Measurements from ENCODE around the gene DDI2.

The DDI2 gene

DNA sequence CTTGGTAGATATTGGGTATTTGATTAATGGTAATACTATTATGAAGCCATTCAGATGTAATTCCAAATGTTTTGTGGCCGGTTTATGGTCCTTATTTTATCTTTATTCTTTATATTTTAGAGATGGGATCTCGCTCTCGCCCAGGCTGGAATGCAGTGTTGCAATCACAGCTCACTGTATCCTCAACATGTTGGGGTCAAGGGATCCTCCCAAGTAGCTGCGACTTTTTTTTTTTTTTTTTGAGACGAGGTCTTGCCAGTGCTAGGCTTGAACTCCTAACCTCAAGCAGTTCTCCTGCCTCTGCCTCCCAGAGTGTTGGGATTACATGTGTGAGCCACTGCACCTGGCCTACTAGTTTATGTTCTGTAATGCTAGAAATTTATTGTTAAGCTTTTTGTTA, 4.7 kb downstream of the DDI2 start:
- DNase-seq: no peak
- no peak overlapping the region for H3K4me3 ChIP-seq (ENCODE audit: low read depth, low read length)
- no peaks in the 10 kb centered on the region for H3K27me3 ChIP-seq (replicated peaks)
- in situ Hi-C loops (cut with HindIII; ENCODE audit: low pct_ligation_motif_present, low sequenced_read_pairs): no loop called here
- H3K36me3 ChIP-seq (replicated peaks): peaks cover 6% of the 10 kb centered on the region
- H3K27ac ChIP-seq: no peak overlapping the region
- TF ChIP-seq, protein P1, sequence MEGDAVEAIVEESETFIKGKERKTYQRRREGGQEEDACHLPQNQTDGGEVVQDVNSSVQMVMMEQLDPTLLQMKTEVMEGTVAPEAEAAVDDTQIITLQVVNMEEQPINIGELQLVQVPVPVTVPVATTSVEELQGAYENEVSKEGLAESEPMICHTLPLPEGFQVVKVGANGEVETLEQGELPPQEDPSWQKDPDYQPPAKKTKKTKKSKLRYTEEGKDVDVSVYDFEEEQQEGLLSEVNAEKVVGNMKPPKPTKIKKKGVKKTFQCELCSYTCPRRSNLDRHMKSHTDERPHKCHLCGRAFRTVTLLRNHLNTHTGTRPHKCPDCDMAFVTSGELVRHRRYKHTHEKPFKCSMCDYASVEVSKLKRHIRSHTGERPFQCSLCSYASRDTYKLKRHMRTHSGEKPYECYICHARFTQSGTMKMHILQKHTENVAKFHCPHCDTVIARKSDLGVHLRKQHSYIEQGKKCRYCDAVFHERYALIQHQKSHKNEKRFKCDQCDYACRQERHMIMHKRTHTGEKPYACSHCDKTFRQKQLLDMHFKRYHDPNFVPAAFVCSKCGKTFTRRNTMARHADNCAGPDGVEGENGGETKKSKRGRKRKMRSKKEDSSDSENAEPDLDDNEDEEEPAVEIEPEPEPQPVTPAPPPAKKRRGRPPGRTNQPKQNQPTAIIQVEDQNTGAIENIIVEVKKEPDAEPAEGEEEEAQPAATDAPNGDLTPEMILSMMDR (IDR thresholded peaks at IDR 0.05; ENCODE audit: low read depth, low read length, missing control alignments): no peak

DNA sequence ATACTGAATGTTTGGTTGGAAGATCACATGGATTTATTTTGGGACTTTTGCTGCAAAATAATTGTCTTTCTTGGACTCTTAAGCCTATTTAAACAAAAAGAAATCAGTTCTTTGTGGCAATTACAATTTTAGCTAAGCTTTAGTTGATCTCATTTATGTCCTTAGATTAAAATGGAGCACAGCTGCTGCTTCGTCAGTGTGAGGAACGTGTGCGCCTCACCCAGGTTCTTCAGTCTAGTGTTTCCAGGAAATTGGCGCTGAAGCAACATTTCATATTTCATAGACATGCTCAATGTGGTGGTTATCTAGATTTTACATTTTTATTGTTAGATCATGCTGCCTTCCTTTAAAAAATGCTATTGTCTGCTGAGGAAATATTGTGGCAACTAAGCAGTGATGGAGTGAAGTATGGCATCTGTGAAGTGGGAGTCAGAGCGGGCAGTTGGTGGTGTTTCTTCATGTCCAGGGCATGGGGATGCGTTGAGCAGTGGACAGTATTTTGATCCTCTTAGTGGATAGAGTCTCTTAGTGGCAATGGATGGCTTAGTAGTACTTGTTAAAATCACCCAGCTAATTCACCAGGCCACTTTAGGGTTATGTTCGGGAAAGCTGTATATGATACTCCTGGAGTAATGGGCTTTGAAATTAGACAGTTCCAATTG, 5.6 kb downstream of the DDI2 start:
- no peak for DNase-seq
- Histone ChIP-seq H3K27ac (no peak overlapping the region), H3K4me3 (ENCODE audit: low read depth, low read length) (no peak overlapping the region), H3K36me3 (replicated peaks) (peaks cover 12% of the 10 kb centered on the region), H3K27me3 (replicated peaks) (no peaks in the 10 kb centered on the region)
- in situ Hi-C loops (cut with HindIII; ENCODE audit: low pct_ligation_motif_present, low sequenced_read_pairs): no loop called here
- TF ChIP-seq, protein P1 (IDR thresholded peaks at IDR 0.05; ENCODE audit: low read depth, low read length, missing control alignments): no peak

DNA sequence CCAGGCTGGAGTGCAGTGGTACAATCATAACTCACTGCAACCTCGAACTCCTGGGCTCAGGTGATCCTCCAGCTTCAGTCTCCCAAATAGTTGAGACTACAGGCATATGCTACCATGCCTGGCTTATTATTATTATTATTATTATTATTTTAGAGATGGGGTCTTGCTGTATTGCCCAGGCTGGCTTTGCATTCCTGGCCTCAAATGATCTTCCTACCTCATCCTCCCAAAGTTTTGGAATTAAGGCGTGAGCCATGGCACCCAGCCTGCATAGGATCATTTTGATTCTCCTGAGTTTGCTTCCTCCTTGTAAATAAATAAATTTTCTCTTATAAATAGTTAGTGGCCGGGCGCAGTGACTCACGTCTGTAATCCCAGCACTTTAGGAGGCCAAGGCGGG, 6.2 kb downstream of the DDI2 start:
- Histone ChIP-seq H3K27me3 (replicated peaks) (no peaks in the 10 kb centered on the region), H3K36me3 (replicated peaks) (peaks cover 13% of the 10 kb centered on the region), H3K4me3 (ENCODE audit: low read depth, low read length) (no peak overlapping the region), H3K27ac (no peak overlapping the region)
- TF ChIP-seq, protein P1 (IDR thresholded peaks at IDR 0.05; ENCODE audit: low read depth, low read length, missing control alignments): no peak
- in situ Hi-C loops (cut with HindIII; ENCODE audit: low pct_ligation_motif_present, low sequenced_read_pairs): no loop called here
- DNase-seq: no peak

DNA sequence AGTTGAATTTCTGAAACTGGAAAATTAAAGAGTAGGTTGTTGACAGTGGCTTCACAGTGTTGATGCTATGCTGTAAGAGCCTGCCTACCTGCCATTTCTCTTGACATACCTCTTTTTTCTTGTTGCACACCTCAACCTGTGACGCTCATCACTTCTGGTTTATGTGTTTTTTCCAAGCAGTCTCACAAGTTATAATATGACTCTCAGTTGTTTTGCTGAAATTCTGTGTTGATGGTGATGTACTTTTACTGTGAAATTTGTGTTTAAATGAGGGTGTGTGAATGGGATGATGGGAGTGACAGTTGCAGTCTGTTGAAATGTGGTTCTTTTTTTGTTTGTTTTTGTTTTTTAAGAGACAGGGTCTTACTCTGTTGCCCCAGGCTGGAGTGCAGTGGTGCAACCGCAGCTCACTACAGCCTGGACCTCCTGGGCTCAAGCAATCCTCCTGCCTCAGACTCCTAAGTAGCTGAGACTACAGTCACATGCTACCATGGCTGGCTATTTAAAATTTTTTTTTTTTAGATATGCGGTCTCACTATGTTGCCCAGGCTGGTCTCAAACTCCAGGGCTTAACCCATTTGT, 7.0 kb downstream of the DDI2 start:
- H3K4me3 ChIP-seq (ENCODE audit: low read depth, low read length): no peak overlapping the region
- TF ChIP-seq, protein P1 (IDR thresholded peaks at IDR 0.05; ENCODE audit: low read depth, low read length, missing control alignments): no peak
- DNase-seq: no peak
- no peaks in the 10 kb centered on the region for H3K27me3 ChIP-seq (replicated peaks)
- peaks cover 19% of the 10 kb centered on the region for H3K36me3 ChIP-seq (replicated peaks)
- in situ Hi-C loops (cut with HindIII; ENCODE audit: low pct_ligation_motif_present, low sequenced_read_pairs): no loop called here
- no peak overlapping the region for H3K27ac ChIP-seq

DNA sequence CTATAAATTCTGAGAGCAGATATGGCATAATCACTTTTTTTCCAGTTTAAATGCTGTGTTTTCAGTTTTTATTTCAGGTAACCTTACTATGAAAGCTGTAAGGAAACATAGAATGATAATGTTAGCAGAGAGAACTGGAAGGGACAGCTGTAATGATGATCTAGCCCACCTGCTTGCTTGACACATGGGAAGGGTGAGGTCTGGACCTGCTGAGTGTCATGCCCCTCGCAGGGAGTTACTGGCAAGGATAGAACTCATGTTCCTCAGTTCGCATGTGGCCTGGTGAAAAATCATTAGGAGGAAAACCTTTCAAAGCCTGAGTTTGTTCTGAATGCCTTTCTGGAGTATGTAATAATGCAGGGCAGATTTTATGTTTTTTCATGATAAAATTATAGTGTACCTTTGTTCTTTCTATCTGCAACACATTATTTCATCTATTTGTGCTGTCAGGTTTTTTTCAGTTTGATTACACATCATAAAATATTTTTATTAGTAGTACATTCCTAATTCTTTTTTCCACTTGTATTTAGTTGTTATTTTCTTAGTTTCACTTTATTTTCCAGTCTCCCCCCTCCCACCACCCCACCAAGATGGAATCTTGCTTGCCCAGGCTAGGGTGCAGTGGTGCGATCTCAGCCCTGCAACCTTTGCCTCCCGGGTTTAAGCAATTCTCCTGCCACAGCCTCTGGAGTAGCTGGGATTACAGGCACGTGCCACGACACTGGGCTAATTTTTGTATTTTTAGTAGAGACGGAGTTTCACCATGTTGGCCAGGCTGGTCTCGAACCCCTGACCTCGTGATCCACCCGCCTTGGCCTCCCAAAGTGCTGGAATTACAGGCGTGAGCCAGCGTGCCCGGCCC, 8.0 kb downstream of the DDI2 start:
- in situ Hi-C loops (cut with HindIII; ENCODE audit: low pct_ligation_motif_present, low sequenced_read_pairs): no loop called here

More for the DNA sequence above, 8.0 kb downstream of the DDI2 start:
- Histone ChIP-seq H3K4me3 (ENCODE audit: low read depth, low read length) (no peak overlapping the region), H3K27me3 (replicated peaks) (no peaks in the 10 kb centered on the region), H3K36me3 (replicated peaks) (peaks cover 19% of the 10 kb centered on the region), H3K27ac (no peak overlapping the region)
- TF ChIP-seq, protein P1 (IDR thresholded peaks at IDR 0.05; ENCODE audit: low read depth, low read length, missing control alignments): no peak
- no peak for DNase-seq

Measured in brain microvascular endothelial cell (primary cell).